NCI-H2171 treated with DMSO at 0.1 percent for 48 hours (cell line): ENCODE results near the gene SPDYE2.
"Not testable (repeated sequence)": the region's sequence is repeated elsewhere in the genome, so short reads cannot be mapped to it uniquely, and the experiment has no call there.

Experiments used
- DNase-seq: peaks from one replicate; lab custom pipeline; 2025; lab: John Stamatoyannopoulos, UW

Gene SPDYE2

GRCh38 chr7:102550808-102551422 is at the start of gene SPDYE2:
Gene SPDYE2, plus strand, starts transcription at chr7:102551226. Its CDS starts 2,030 bp downstream, at chr7:102553256.
- not testable (repeated sequence) for DNase-seq

GRCh38 chr7:102503141-102503540 is 47.9 kb upstream of the SPDYE2 start:
- not testable (repeated sequence) for DNase-seq

- DNase-seq = not testable (repeated sequence)
Measured at GRCh38 chr7:102505298-102506185, 45.5 kb upstream of the SPDYE2 start.

- not testable (repeated sequence) for DNase-seq
Measured at GRCh38 chr7:102507410-102508088, 43.5 kb upstream of the SPDYE2 start.

DNA sequence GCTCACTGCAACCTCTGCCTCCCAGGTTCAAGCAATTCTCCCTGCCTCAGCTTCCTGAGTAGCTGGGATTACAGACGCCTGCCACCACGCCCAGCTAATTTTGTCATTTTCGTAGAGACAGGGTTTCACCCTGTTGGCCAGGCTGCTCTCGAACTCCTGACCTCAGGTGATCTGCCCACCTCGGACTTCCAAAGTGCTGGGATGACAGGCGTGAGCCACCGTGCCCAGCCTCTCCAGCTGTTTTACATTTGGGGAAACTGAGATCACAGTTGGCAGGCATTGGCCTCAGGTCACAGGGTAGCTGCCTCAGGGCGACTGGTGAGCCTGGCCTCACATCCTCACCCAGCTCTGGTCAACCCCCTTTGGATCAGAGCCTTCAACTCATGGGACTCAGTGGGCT is 40.5 kb upstream of the SPDYE2 start:
- not testable (repeated sequence) for DNase-seq

- DNase-seq = not testable (repeated sequence)
Measured at GRCh38 chr7:102511860-102512522, 39.0 kb upstream of the SPDYE2 start.

GRCh38 chr7:102512642-102513221 is 38.3 kb upstream of the SPDYE2 start:
- DNase-seq = not testable (repeated sequence)

DNA sequence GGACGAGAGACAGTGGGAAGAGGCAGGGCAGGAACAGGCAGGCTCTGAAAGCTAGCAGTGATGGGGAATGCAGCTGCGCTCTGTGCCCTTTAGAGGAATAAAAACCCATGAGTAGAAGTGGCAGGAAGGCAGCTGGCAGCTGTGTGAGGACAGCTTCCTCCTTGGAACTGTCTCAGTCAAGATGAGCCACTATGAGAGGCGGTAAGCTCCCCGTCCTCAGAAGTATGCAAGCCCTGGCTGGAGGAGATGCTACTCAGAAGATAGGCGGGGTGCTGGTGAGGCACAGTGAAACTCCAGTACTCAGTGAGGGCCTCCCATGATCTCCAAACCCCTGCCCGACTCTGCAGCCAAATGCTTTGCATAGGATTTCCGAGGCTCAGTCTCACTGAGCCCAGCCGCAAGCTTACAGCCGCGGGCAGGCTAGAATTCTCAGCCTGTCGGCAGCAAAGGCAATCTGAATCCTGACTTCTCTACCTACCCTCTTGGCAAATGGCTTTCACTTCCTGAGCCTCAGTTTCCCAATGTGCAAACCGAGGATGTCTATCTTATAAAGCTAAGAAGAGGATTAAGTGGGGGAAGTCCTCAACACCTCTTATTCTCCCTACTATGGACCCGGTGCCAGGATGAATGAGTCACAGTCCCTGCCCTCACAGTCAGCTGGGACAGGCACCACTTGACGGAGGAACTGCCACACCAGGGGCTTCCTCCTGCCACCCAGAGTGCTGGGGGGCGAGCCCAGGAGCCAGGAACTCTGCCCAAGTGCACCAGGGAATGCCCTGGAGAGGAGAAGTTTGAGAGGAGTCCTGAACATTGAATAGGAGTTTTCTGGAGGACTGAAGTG is 35.9 kb upstream of the SPDYE2 start:
- not testable (repeated sequence) for DNase-seq

DNA sequence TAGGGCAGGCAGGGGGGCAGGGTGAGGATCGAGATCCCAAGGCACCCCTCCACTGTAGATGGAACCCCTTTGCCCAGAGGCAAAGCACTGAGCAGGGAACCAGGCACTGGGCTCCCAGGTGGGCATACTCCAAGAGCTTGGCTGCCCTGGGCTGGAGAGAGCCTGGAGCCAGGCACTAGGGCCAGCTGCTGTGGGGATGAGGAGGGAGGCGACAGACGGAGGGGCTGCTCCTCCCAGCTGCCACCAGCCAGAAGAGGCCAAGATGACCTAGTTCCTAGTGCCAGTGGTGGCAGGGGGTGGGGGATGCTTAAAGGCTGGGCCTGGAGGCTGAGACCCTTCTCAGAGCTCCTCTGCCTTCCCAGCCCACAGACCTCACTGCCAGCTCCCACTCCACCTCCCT is 35.1 kb upstream of the SPDYE2 start:
- not testable (repeated sequence) for DNase-seq

DNA sequence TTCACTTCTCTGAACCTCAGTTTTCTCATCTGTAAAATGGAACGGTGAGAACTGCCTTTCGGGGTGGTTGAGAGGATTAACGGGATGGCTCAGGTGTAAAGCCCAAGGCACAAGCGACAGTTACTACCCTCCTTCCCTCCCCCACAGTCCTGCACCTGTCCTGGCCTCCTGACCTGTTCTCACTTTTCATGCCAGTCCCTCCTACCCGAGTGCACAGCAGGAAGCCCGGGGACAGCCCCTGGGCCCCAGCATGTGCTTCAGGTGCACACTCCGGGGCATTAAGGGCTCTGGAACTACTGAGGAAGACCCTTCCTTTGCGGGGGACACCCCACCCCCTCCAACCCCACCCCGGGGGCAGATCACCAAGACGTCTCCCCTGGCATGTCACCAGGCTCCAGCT is 34.1 kb upstream of the SPDYE2 start:
- not testable (repeated sequence) for DNase-seq

GRCh38 chr7:102517550-102518147 is 33.4 kb upstream of the SPDYE2 start, which contains the start of gene RASA4B:
Gene RASA4B, minus strand, starts transcription at chr7:102517777. Its CDS starts 67 bp downstream, at chr7:102517710.
- DNase-seq = not testable (repeated sequence)

GRCh38 chr7:102520797-102521196 is 30.2 kb upstream of the SPDYE2 start:
- not testable (repeated sequence) for DNase-seq

DNA sequence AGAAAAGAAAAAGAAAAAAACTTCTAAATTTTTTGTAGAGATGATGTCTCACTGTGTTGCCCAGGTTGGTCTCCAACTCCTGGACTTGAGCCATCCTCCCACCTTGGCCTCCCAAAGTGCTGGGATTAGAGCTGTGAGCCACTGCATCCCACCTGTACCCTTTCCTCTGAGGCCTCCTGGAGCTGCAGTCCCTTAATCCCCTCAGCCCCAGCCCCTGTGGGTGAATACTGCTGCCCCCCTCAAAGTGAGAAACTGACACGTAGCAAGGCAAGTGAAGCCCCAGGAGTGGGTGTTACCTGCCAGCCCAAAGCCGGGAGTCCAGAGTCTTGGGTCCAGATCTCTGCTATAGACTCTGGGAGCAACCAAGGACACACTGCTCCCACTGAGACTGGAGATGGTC is 26.2 kb upstream of the SPDYE2 start:
- not testable (repeated sequence) for DNase-seq

GRCh38 chr7:102527182-102527581 is 23.8 kb upstream of the SPDYE2 start:
- not testable (repeated sequence) for DNase-seq

- DNase-seq = not testable (repeated sequence)
Measured at GRCh38 chr7:102527822-102528793, 22.9 kb upstream of the SPDYE2 start.

DNA sequence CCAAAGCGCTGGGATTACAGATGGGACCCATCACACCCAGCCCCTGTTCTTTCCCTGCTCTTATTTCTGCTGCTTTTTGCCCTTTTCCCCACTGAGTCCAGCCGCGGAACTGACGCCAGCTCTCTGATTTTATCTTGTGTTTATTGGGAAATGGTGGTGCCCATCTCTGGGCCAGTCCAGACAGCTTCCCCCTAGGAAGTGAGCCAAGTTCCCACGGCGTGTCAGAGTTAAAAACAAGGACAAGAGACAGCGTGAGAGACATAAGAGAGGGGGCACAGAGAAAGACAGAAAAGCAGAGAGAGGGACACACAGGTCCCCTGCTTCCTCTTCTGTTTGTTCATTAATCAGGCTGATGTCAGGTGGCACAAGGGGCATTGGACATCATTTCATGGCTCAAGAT is 19.4 kb upstream of the SPDYE2 start:
- DNase-seq = not testable (repeated sequence)

DNA sequence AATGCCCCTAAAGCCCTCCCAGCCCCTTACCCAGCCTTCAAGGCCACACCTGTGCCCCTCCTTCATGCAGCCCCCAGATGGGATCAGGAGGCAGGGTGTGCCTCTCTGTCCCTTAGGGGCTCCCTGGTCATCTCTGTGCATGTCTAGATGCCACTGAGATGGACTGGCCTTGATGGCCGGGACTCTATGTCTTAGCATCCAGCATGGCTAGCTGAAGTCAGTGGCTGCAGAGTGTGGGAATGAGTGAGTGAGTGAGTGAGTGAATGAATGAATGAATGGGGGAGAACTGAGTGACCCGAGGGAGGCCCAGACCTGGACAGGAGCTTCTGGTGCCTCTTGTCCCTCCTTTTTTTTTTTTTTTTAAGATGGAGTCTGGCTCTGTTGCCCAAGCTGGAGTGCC is 18.9 kb upstream of the SPDYE2 start:
- not testable (repeated sequence) for DNase-seq

DNA sequence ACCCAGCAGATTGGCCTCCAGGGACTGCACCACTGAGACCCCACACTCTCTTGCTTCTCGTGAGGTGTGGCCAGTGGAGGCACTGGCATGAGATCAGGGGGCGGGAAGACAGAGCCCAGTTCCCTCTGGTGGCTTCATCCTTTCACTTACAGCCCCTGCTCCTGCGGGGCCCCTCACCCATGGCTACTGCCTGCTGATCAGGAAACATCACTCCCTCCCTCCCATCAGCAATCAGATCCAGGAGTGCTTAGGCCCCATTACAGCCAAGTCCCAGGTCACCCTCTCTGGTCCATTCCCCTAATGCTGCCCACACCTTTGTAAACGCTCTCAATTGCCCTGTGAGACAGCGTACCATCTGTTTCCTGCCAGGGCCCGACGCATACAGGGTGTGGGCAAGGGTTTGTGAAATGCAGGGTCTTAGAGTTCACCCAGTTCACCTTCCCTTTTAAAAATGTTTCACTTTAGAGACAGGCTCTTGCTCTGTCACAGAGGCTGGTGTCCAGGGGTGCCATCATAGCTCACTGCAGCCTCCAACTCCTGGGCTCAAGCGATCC is 15.9 kb upstream of the SPDYE2 start:
- not testable (repeated sequence) for DNase-seq
